Mesothelial cell of epicardium (in vitro differentiated cells): ENCODE measurements around the gene COPS7A. TPM values are rescaled to one million over a fixed set of nuclear protein-coding genes. Genes with fewer than 3 reads are reported as not detected.

Experiments used
- DNase-seq, 2 experiments: peaks; one replicate each; pipeline ENCODE4 v3.0.0; 2021; ENCODE audit warnings: low spot score in 2 of 2; ENCODE audit not compliant: unreplicated experiment in 2 of 2
- H3K27ac Mint-ChIP-seq: 2 replicates; pipeline ENCODE4 v1.8.0; 2021; ENCODE audit warnings: mixed read lengths
- H3K27me3 Mint-ChIP-seq: 2 replicates; pipeline ENCODE4 v1.8.0; 2021; ENCODE audit warnings: low read depth, mixed read lengths
- H3K36me3 Mint-ChIP-seq: 2 replicates; pipeline ENCODE4 v1.8.0; 2021; ENCODE audit warnings: mixed read lengths
- H3K4me1 Mint-ChIP-seq: 2 replicates; pipeline ENCODE4 v1.8.0; 2021; ENCODE audit warnings: mixed read lengths
- H3K4me3 Mint-ChIP-seq: 2 replicates; pipeline ENCODE4 v1.8.0; 2021; ENCODE audit warnings: mild to moderate bottlenecking, moderate library complexity, mixed read lengths
- H3K9me3 Mint-ChIP-seq: 2 replicates; pipeline ENCODE4 v1.8.0; 2021; ENCODE audit warnings: mixed read lengths
- CTCF ChIP-seq: fragments of 200-600 bp; sonication (generic); IDR thresholded peaks from one replicate; pipeline ENCODE4 v1.5.0; 2021; ENCODE audit warnings: antibody characterized with exemption; ENCODE audit not compliant: unreplicated experiment
- total RNA-seq: library from RNA; stranded (reverse); gene quantifications from 3 replicates; pipeline ENCODE4 v1.2.1, GENCODE V29; 2021

COPS7A gene
- total RNA-seq, 1 donor from 2014 or later = 37.6 TPM

- peaks cover 58% of the 10 kb centered on the region for H3K27me3 Mint-ChIP-seq
- no peaks in the 10 kb centered on the region for H3K36me3 Mint-ChIP-seq
- DNase-seq = no peak
- no peak for TF ChIP-seq CTCF
- H3K27ac Mint-ChIP-seq = no peak overlapping the region
- no peaks in the 10 kb centered on the region for H3K9me3 Mint-ChIP-seq
- peaks cover 8% of the 10 kb centered on the region for H3K4me1 Mint-ChIP-seq
- H3K4me3 Mint-ChIP-seq = no peak overlapping the region
Observed at GRCh38 chr12:6695313-6696045, 28.4 kb upstream of the COPS7A start.

GRCh38 chr12:6696690-6697583 is 26.9 kb upstream of the COPS7A start:
- Mint-ChIP-seq H3K27me3 (peaks cover 71% of the 10 kb centered on the region), H3K4me1 (peaks cover 17% of the 10 kb centered on the region), H3K27ac (no peak overlapping the region), H3K4me3 (no peak overlapping the region), H3K9me3 (no peaks in the 10 kb centered on the region), H3K36me3 (no peaks in the 10 kb centered on the region)
- DNase-seq = no peak
- no peak for TF ChIP-seq CTCF

DNA sequence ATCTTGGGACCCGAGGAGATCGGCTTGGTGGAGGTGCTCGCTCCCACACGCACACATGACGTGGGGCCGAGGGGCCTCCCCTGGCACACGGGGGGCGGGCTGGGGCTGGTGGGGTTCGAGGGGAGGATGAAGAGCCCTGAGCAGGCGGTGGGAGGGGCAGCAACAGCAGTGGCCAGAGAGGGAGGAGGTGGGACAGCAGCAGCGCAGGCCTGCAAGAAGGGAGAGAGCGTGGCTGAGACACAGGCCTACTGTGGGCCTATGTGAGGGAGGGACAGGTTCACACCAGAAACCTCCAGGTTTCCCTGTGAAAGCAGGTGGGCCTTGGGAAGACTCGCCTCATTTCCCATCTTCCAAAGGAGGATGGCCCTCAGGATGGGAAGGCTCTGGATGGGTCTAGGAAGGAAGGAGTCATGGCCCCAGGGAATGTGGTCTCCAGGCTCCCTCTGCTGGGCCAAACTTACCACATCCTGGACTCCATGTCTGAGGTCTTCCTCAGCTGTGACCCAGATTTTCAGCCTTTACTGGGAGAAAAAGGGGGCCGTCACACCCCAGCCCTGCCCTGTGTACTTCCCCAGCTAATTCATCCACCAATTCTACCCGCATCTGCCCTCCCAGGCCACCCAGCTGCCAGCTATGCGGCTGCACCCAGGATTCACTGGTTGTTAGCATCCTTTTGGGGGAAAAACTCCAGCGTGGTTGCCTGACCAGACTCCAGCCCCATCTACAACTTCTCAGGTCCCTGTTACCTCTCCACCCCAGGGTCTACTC is 26.1 kb upstream of the COPS7A start:
- H3K4me3 Mint-ChIP-seq = no peak overlapping the region
- TF ChIP-seq CTCF = no peak
- DNase-seq = peak in 1 of 2 experiments; percentile 53
- H3K4me1 Mint-ChIP-seq = peaks cover 17% of the 10 kb centered on the region
- no peak overlapping the region for H3K27ac Mint-ChIP-seq
- H3K9me3 Mint-ChIP-seq = no peaks in the 10 kb centered on the region
- peaks cover 79% of the 10 kb centered on the region for H3K27me3 Mint-ChIP-seq
- H3K36me3 Mint-ChIP-seq = no peaks in the 10 kb centered on the region

GRCh38 chr12:6698352-6699046 is 25.3 kb upstream of the COPS7A start:
- peaks cover 85% of the 10 kb centered on the region for H3K27me3 Mint-ChIP-seq
- no peak overlapping the region for H3K27ac Mint-ChIP-seq
- H3K4me3 Mint-ChIP-seq = peak overlapping the region; percentile 67
- H3K4me1 Mint-ChIP-seq = peaks cover 17% of the 10 kb centered on the region
- TF ChIP-seq CTCF = no peak
- DNase-seq = no peak
- H3K9me3 Mint-ChIP-seq = no peaks in the 10 kb centered on the region
- no peaks in the 10 kb centered on the region for H3K36me3 Mint-ChIP-seq
